IMR-90 (cell line): ENCODE results near the gene CEMP1. TPM values are rescaled to one million over a fixed set of nuclear protein-coding genes. Genes with fewer than 3 reads are reported as not detected.

Experiments used
- ATAC-seq: fragments of 200-7000 bp; cut with Tn5 transposase; 2 replicates; pipeline ENCODE4 v1.9.1; 2020; ENCODE audit warnings: low read depth, mild to moderate bottlenecking, moderate library complexity
- BruUV-seq: library from RNA; stranded (reverse); fragments of 400-500 nt; replicated peaks from 2 replicates; lab custom pipeline; 2021; lab: Mats Ljungman, UMichigan
- CTCF ChIA-PET: fragments of 300-600 bp; formaldehyde crosslinking; extraction: SDS; loops from one replicate; lab custom pipeline; 2021; ENCODE audit warnings: antibody characterized with exemption; lab: Yijun Ruan, JAX
- POLR2A ChIA-PET: fragments of 300-600 bp; sonication (Branson Sonifier 250); formaldehyde crosslinking; loops from one replicate; lab custom pipeline; 2022; ENCODE audit warnings: antibody characterized with exemption; ENCODE audit not compliant: unreplicated experiment; lab: Charles Lee
- DNase-seq: peaks from one replicate; pipeline ENCODE4 v3.0.0; 2013
- H2AFZ ChIP-seq: replicated peaks from 2 replicates; pipeline ENCODE3; 2013; ENCODE audit warnings: low read length, mild to moderate bottlenecking; ENCODE audit not compliant: poor library complexity
- H2AK5ac ChIP-seq: 2 replicates; pipeline ENCODE4 v1.6.1; 2013; ENCODE audit warnings: low read depth, low read length, inconsistent platforms
- H2AK9ac ChIP-seq: replicated peaks from 2 replicates; pipeline ENCODE3; 2013; ENCODE audit warnings: mild to moderate bottlenecking, low read depth, low read length, moderate library complexity; ENCODE audit not compliant: poor library complexity
- H2BK120ac ChIP-seq: 2 replicates; pipeline ENCODE4 v1.6.1; 2013; ENCODE audit warnings: low read depth, low read length, inconsistent platforms
- H2BK15ac ChIP-seq: 3 replicates; pipeline ENCODE4 v1.6.1; 2013; ENCODE audit warnings: low read depth, low read length, inconsistent platforms
- H2BK20ac ChIP-seq: 2 replicates; pipeline ENCODE4 v1.6.1; 2013; ENCODE audit warnings: low read depth, mild to moderate bottlenecking, inconsistent platforms, low read length, moderate library complexity
- H2BK5ac ChIP-seq: 2 replicates; pipeline ENCODE4 v1.6.1; 2013; ENCODE audit warnings: mild to moderate bottlenecking, low read depth, low read length, inconsistent platforms; ENCODE audit not compliant: poor library complexity, severe bottlenecking
- H3K14ac ChIP-seq: replicated peaks from 2 replicates; pipeline ENCODE4 v1.6.1; 2013; ENCODE audit warnings: low read depth, low read length, inconsistent platforms
- H3K18ac ChIP-seq: 2 replicates; pipeline ENCODE4 v1.6.1; 2013; ENCODE audit warnings: low read depth, low read length, control low read depth
- H3K23ac ChIP-seq: 2 replicates; pipeline ENCODE4 v1.6.1; 2013; ENCODE audit warnings: low read depth, low read length, inconsistent platforms
- H3K27ac ChIP-seq: 2 replicates; pipeline ENCODE4 v1.5.1; 2013; ENCODE audit warnings: mild to moderate bottlenecking, control low read depth, low read length; ENCODE audit not compliant: insufficient read depth
- H3K27me3 ChIP-seq: 2 replicates; pipeline ENCODE4 v1.6.1; 2013; ENCODE audit warnings: low read length; ENCODE audit not compliant: control insufficient read depth, insufficient read depth
- H3K36me3 ChIP-seq: 2 replicates; pipeline ENCODE4 v1.6.1; 2013; ENCODE audit warnings: low read length, mixed read lengths; ENCODE audit not compliant: control insufficient read depth, insufficient read depth
- H3K4ac ChIP-seq: 2 replicates; pipeline ENCODE4 v1.6.1; 2013; ENCODE audit warnings: low read depth, low read length, inconsistent platforms
- H3K4me1 ChIP-seq: 2 replicates; pipeline ENCODE4 v1.6.1; 2013; ENCODE audit warnings: low read length, mixed read lengths; ENCODE audit not compliant: control insufficient read depth, insufficient read depth
- H3K4me2 ChIP-seq: 2 replicates; pipeline ENCODE4 v1.6.1; 2013; ENCODE audit warnings: low read depth, mild to moderate bottlenecking, control low read depth, low read length, moderate library complexity
- H3K4me3 ChIP-seq: 2 replicates; pipeline ENCODE4 v1.5.1; 2013; ENCODE audit warnings: low read depth, mild to moderate bottlenecking, control low read depth, low read length, moderate library complexity; ENCODE audit not compliant: insufficient read depth
- H3K56ac ChIP-seq: 2 replicates; pipeline ENCODE4 v1.6.1; 2013; ENCODE audit warnings: low read length, inconsistent platforms; ENCODE audit not compliant: insufficient read depth; ENCODE audit errors: extremely low read depth
- H3K79me1 ChIP-seq, 2 experiments: 2 replicates each; pipeline ENCODE4 v1.6.1; 2013; ENCODE audit warnings: low read length in 2 of 2, inconsistent platforms in 1 of 2, low read depth in 1 of 2
- H3K9ac ChIP-seq: 2 replicates; pipeline ENCODE4 v1.6.1; 2013; ENCODE audit warnings: low read depth, low read length, control low read depth
- H3K9me1 ChIP-seq: 2 replicates; pipeline ENCODE4 v1.6.1; 2013; ENCODE audit warnings: low read length, inconsistent platforms; ENCODE audit not compliant: insufficient read depth
- H3K9me3 ChIP-seq: 2 replicates; pipeline ENCODE4 v1.6.1; 2013; ENCODE audit warnings: low read length; ENCODE audit not compliant: control insufficient read depth, insufficient read depth
- H4K20me1 ChIP-seq: 2 replicates; pipeline ENCODE4 v1.6.1; 2013; ENCODE audit warnings: low read length, inconsistent platforms; ENCODE audit not compliant: insufficient read depth
- H4K5ac ChIP-seq: 2 replicates; pipeline ENCODE4 v1.6.1; 2013; ENCODE audit warnings: mild to moderate bottlenecking, low read depth, low read length, control low read depth
- H4K8ac ChIP-seq, 2 experiments: 2 replicates each; pipeline ENCODE4 v1.6.1; 2013; ENCODE audit warnings: low read depth in 2 of 2, low read length in 2 of 2, control low read depth in 1 of 2, inconsistent platforms in 1 of 2
- H4K91ac ChIP-seq: 2 replicates; pipeline ENCODE4 v1.6.1; 2013; ENCODE audit warnings: low read depth, low read length, inconsistent platforms; ENCODE audit not compliant: insufficient read depth
- CEBPB ChIP-seq: IDR thresholded peaks from 2 replicates; pipeline ENCODE4 v1.6.1; 2012; ENCODE audit warnings: low read depth, low read length, improper control_type of control experiment
- FOS ChIP-seq: fragments of 150-350 bp; IDR thresholded peaks from 2 replicates; pipeline ENCODE4 v1.6.1; 2016; ENCODE audit warnings: low read depth, low read length
- MAFK ChIP-seq: IDR thresholded peaks from 2 replicates; pipeline ENCODE4 v1.6.1; 2012; ENCODE audit warnings: low read depth, low read length, improper control_type of control experiment
- MAZ ChIP-seq: IDR thresholded peaks from 2 replicates; pipeline ENCODE4 v1.6.1; 2012; ENCODE audit warnings: low read depth, mild to moderate bottlenecking, low read length, improper control_type of control experiment, moderate library complexity, borderline replicate concordance
- MXI1 ChIP-seq: IDR thresholded peaks from 2 replicates; pipeline ENCODE4 v1.6.1; 2012; ENCODE audit warnings: low read depth, mild to moderate bottlenecking, low read length, moderate library complexity, borderline replicate concordance
- RAD21 ChIP-seq: IDR thresholded peaks from 2 replicates; pipeline ENCODE4 v1.6.1; 2012; ENCODE audit warnings: low read length, improper control_type of control experiment
- SMC3 ChIP-seq: fragments of 150-350 bp; IDR thresholded peaks from 2 replicates; pipeline ENCODE4 v1.6.1; 2016; ENCODE audit warnings: low read depth, mild to moderate bottlenecking, antibody characterized with exemption, low read length, moderate library complexity
- WGBS, 2 experiments: methylation state at CpG; one replicate each; pipeline versions ENCODE4 v1.1.5 to v1.1.7; 2013; ENCODE audit warnings: missing lambda C conversion rate in 2 of 2; ENCODE audit not compliant: insufficient read length in 1 of 2; ENCODE audit errors: extremely low coverage in 2 of 2; 5-methylcytosine and 5-hydroxymethylcytosine counted together
- dilution Hi-C: fragments of 300-500 bp; cut with HindIII; formaldehyde crosslinking; loops from one replicate; pipeline ENCODE4 v1.14.3; 2018; ENCODE audit warnings: low sequenced_read_pairs; ENCODE audit not compliant: unreplicated experiment
- in situ Hi-C: fragments of 300-500 bp; cut with MboI; formaldehyde crosslinking; loops from 3 replicates; pipeline ENCODE4 v1.14.3; 2019; ENCODE audit warnings: low sequenced_read_pairs, inconsistent platforms, mixed read lengths
- intact Hi-C: fragments of 100-400 bp; cut with micrococcal nuclease; formaldehyde crosslinking; loops from 2 replicates; pipeline ENCODE4 v1.10.0; 2022
- polyA plus RNA-seq, 3 experiments: library from polyadenylated mRNA; depleted of rRNA; stranded (reverse); fragments of >200 nt; gene quantifications; 2 replicates each; pipeline ENCODE4 v1.2.3, GENCODE V29; 2012; ENCODE audit warnings: low replicate concordance in 1 of 3
- total RNA-seq: library from RNA; depleted of rRNA; stranded (reverse); fragments of >200 nt; gene quantifications from 2 replicates; pipeline ENCODE4 v1.2.3, GENCODE V29; 2012
- TF ChIP-seq, protein P1 (sequence below): fragments of 150-350 bp; IDR thresholded peaks from 2 replicates; pipeline ENCODE4 v1.6.1; 2017; ENCODE audit warnings: mild to moderate bottlenecking, antibody characterized with exemption, low read length, low read depth
- TF ChIP-seq, protein P2 (sequence below): conservative IDR thresholded peaks from 2 replicates; pipeline ENCODE4 v1.5.1; 2012; ENCODE audit warnings: mild to moderate bottlenecking, low read depth, low read length, improper control_type of control experiment

CEMP1 gene
- total and polyA plus RNA-seq, 2 of the 4 experiments (the other 2 are of a cell fraction), result not detected

DNA sequence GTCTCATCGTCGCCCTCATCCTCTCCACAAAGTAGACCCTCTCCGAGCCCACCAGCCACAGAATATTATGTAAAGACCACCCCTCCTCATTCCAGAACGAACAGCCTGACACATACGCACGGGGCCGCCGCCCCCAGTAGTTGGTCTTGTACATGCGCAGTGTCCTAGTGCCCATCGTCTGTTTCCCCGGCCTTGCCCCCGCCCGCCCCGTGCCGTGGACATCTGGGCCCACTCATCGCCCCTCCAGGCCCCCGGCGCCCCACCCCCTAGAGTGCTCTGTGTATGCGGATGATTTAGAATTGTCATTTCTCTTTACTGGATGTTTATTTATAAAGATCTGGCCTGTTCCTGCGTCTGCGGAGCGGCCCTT is 11.5 kb downstream of the CEMP1 start (continued):
- TF ChIP-seq, protein P1, sequence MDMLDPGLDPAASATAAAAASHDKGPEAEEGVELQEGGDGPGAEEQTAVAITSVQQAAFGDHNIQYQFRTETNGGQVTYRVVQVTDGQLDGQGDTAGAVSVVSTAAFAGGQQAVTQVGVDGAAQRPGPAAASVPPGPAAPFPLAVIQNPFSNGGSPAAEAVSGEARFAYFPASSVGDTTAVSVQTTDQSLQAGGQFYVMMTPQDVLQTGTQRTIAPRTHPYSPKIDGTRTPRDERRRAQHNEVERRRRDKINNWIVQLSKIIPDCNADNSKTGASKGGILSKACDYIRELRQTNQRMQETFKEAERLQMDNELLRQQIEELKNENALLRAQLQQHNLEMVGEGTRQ, result no peak

DNA sequence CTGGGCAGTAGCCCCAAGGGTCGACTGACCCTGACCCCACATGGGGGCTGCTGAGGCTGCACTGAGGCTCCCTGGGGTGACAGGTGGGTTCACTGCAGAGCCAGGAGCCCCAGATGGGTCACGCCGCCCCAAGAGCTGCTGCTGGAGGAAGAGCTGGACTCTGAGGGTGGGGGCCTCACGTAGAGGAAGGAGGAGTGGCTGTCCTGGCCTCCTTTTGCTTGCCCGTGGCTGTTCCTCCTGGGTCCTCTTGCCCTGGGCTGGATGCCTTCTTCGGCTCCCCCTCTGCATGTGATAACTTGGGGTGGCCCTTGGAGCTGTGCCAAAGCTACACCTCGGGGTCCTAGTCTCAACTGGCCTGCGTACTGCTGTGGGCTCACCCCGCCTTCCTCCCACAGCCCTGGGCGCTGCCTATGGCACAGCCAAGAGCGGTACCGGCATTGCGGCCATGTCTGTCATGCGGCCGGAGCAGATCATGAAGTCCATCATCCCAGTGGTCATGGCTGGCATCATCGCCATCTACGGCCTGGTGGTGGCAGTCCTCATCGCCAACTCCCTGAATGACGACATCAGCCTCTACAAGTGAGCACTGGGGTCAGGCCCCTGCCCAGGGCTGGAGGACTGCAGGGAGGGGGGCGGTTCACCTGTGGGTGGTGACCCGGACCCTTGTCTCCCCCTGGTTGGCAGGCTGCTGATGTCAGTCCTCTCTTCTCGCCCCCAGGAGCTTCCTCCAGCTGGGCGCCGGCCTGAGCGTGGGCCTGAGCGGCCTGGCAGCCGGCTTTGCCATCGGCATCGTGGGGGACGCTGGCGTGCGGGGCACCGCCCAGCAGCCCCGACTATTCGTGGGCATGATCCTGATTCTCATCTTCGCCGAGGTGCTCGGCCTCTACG is 12.1 kb downstream of the CEMP1 start:
- Histone ChIP-seq H3K9ac (no peak overlapping the region), H3K27ac (peak overlapping the region; percentile 62; the same call in 1 of the 2 replicates), H4K91ac (no peak overlapping the region), H3K14ac (no peak overlapping the region), H3K23ac (no peak overlapping the region), H4K5ac (no peak overlapping the region), H2AFZ (no peak overlapping the region), H3K56ac (no peak overlapping the region), H3K18ac (no peak overlapping the region), H3K27me3 (no peaks in the 10 kb centered on the region), H4K8ac (peak overlapping the region in 1 of 2 experiments; percentile 73; a peak in 1 of 4 replicates), H2BK120ac (no peak overlapping the region), H2BK15ac (no peak overlapping the region), H3K9me1 (peaks cover 19% of the 10 kb centered on the region), H2AK9ac (peak overlapping the region; percentile 44), H3K4ac (no peak overlapping the region), H2AK5ac (peak overlapping the region; percentile 56; the same call in 1 of the 2 replicates), H3K79me1 (peaks cover 16 to 65% of the 10 kb centered on the region in 2 experiments), H3K4me3 (no peak overlapping the region), H2BK5ac (no peak overlapping the region), H3K36me3 (peaks cover 14% of the 10 kb centered on the region), H2BK20ac (no peak overlapping the region), H4K20me1 (peaks cover 57% of the 10 kb centered on the region), H3K4me1 (peaks cover 13% of the 10 kb centered on the region), H3K4me2 (no peak overlapping the region), H3K9me3 (no peaks in the 10 kb centered on the region)
- intact Hi-C loops (no loop called here), dilution Hi-C loops (no loop called here), in situ Hi-C loops (no loop called here)
- ATAC-seq (no peak), DNase-seq (no peak)
- WGBS, 2 experiments, result 92% methylated on average over 21 of the region's 39 CpGs; no CpG with 5 or more reads in 1 of the 2 experiments
- POLR2A ChIA-PET, result no interaction called here
- BruUV-seq, result TSS peak; percentile 9
- CTCF ChIA-PET, result interaction anchor here (0.6 kb wide), 1 partner anchor 1821 kb away, joined by 6 read pairs; no protein-coding TSS in a partner anchor
- no peak for TF ChIP-seq MXI1
- TF ChIP-seq, protein P2, sequence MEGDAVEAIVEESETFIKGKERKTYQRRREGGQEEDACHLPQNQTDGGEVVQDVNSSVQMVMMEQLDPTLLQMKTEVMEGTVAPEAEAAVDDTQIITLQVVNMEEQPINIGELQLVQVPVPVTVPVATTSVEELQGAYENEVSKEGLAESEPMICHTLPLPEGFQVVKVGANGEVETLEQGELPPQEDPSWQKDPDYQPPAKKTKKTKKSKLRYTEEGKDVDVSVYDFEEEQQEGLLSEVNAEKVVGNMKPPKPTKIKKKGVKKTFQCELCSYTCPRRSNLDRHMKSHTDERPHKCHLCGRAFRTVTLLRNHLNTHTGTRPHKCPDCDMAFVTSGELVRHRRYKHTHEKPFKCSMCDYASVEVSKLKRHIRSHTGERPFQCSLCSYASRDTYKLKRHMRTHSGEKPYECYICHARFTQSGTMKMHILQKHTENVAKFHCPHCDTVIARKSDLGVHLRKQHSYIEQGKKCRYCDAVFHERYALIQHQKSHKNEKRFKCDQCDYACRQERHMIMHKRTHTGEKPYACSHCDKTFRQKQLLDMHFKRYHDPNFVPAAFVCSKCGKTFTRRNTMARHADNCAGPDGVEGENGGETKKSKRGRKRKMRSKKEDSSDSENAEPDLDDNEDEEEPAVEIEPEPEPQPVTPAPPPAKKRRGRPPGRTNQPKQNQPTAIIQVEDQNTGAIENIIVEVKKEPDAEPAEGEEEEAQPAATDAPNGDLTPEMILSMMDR, result no peak
- TF ChIP-seq, protein P1, result no peak
- no peak for TF ChIP-seq CEBPB
- TF ChIP-seq MAFK, result no peak
- no peak for TF ChIP-seq SMC3
- TF ChIP-seq FOS, result no peak
- no peak for TF ChIP-seq MAZ
- no peak for TF ChIP-seq RAD21
